Measurements from ENCODE around the gene ZNF592. TPM values are rescaled to one million over a fixed set of nuclear protein-coding genes. Genes with fewer than 3 reads are reported as not detected.

Gene ZNF592
- total and polyA plus RNA-seq, 9 of the 15 experiments (the other 6 are each of a cell fraction or from before 2014, with no cell fraction given): 0.88 to 23.8 (median 7.4) TPM

DNA sequence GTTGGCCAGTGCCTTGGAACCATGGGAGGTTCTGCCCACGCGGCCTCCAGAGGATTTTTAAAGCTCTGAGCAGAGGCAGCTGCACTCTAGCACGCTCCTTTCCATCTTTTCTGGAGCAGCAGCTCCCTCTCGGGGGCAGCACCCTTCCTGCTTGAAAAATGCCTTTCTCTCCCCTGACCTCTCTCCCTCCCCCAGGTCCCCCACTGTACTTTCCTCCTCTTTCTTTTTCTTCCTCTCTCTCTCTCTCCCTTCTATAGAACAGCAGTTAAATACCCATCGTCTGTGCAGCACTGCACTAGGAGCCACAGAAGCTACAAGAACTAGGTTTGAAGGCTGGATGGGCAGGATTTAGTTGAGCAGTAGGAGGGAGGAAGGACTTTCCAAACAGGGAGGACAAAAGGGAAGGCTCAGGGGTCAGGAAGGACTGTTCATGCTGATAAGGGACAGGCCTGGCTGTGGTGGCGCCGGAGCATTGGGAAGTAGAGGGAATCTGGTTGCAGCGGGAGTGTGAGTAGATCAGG is 73.2 kb downstream of the ZNF592 start (continued):
- TF ChIP-seq ZNF696 (CRISPR knock-in tag; conservative IDR thresholded peaks at IDR 0.05) (no peak), ASH1L (IDR thresholded peaks at IDR 0.05; ENCODE audit: borderline replicate concordance, low read depth, partially characterized antibody) (peak; percentile 18), EHMT2 (IDR thresholded peaks at IDR 0.05) (no peak), ZNF263 (CRISPR knock-in tag; IDR thresholded peaks at IDR 0.05; ENCODE audit: borderline replicate concordance) (peak; percentile 88), ZNF197 (CRISPR knock-in tag; IDR thresholded peaks at IDR 0.05; ENCODE audit: low read depth) (no peak), RCOR1 (IDR thresholded peaks at IDR 0.05; ENCODE audit: borderline replicate concordance in 1 of 2, low read depth in 2 of 2, low read length in 2 of 2) (no peak), SPI1 (IDR thresholded peaks at IDR 0.05; ENCODE audit: borderline replicate concordance, low read depth, low read length) (no peak), ZBTB7A (IDR thresholded peaks at IDR 0.05; ENCODE audit: borderline replicate concordance, control insufficient read depth, low read depth, low read length) (no peak), STAG1 (CRISPR knock-in tag; IDR thresholded peaks at IDR 0.05; ENCODE audit: borderline replicate concordance) (peak; percentile 39; the same call in 1 of the 2 replicates), CCNT2 (IDR thresholded peaks at IDR 0.05; ENCODE audit: borderline replicate concordance, extremely low read depth, insufficient read length, low read depth, low read length) (no peak), TCF7L2 (IDR thresholded peaks at IDR 0.05; ENCODE audit: low read depth, low read length) (no peak), CBX1 (IDR thresholded peaks at IDR 0.05; ENCODE audit: low read depth) (no peak)
- TF ChIP-seq, protein P1, sequence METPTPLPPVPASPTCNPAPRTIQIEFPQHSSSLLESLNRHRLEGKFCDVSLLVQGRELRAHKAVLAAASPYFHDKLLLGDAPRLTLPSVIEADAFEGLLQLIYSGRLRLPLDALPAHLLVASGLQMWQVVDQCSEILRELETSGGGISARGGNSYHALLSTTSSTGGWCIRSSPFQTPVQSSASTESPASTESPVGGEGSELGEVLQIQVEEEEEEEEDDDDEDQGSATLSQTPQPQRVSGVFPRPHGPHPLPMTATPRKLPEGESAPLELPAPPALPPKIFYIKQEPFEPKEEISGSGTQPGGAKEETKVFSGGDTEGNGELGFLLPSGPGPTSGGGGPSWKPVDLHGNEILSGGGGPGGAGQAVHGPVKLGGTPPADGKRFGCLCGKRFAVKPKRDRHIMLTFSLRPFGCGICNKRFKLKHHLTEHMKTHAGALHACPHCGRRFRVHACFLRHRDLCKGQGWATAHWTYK (CRISPR knock-in tag; IDR thresholded peaks at IDR 0.05): no peak
- TF ChIP-seq, protein P2, sequence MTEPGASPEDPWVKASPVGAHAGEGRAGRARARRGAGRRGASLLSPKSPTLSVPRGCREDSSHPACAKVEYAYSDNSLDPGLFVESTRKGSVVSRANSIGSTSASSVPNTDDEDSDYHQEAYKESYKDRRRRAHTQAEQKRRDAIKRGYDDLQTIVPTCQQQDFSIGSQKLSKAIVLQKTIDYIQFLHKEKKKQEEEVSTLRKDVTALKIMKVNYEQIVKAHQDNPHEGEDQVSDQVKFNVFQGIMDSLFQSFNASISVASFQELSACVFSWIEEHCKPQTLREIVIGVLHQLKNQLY (CRISPR knock-in tag; conservative IDR thresholded peaks at IDR 0.05): no peak
- TF ChIP-seq, protein P3, sequence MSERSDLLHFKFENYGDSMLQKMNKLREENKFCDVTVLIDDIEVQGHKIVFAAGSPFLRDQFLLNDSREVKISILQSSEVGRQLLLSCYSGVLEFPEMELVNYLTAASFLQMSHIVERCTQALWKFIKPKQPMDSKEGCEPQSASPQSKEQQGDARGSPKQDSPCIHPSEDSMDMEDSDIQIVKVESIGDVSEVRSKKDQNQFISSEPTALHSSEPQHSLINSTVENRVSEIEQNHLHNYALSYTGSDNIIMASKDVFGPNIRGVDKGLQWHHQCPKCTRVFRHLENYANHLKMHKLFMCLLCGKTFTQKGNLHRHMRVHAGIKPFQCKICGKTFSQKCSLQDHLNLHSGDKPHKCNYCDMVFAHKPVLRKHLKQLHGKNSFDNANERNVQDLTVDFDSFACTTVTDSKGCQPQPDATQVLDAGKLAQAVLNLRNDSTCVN (CRISPR knock-in tag; IDR thresholded peaks at IDR 0.05): 0 out of 2 replicates have a peak, but pooled peaks have one; percentile 53
- TF ChIP-seq, protein P4, sequence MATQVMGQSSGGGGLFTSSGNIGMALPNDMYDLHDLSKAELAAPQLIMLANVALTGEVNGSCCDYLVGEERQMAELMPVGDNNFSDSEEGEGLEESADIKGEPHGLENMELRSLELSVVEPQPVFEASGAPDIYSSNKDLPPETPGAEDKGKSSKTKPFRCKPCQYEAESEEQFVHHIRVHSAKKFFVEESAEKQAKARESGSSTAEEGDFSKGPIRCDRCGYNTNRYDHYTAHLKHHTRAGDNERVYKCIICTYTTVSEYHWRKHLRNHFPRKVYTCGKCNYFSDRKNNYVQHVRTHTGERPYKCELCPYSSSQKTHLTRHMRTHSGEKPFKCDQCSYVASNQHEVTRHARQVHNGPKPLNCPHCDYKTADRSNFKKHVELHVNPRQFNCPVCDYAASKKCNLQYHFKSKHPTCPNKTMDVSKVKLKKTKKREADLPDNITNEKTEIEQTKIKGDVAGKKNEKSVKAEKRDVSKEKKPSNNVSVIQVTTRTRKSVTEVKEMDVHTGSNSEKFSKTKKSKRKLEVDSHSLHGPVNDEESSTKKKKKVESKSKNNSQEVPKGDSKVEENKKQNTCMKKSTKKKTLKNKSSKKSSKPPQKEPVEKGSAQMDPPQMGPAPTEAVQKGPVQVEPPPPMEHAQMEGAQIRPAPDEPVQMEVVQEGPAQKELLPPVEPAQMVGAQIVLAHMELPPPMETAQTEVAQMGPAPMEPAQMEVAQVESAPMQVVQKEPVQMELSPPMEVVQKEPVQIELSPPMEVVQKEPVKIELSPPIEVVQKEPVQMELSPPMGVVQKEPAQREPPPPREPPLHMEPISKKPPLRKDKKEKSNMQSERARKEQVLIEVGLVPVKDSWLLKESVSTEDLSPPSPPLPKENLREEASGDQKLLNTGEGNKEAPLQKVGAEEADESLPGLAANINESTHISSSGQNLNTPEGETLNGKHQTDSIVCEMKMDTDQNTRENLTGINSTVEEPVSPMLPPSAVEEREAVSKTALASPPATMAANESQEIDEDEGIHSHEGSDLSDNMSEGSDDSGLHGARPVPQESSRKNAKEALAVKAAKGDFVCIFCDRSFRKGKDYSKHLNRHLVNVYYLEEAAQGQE (IDR thresholded peaks at IDR 0.05; ENCODE audit: borderline replicate concordance): peak; percentile 79
- TF ChIP-seq, protein P4 (CRISPR knock-in tag; IDR thresholded peaks at IDR 0.05; ENCODE audit: low read depth): no peak

All from K562 (cell line).